Measurements from ENCODE around the gene KRT4.
"Not testable (repeated sequence)": the region's sequence is repeated elsewhere in the genome, so short reads cannot be mapped to it uniquely, and the experiment has no call there.

Gene KRT4

GRCh38 chr12:52807544-52808470 lies 6.1 kb downstream of the KRT4 start:
- DNase-seq (ENCODE audit: low spot score): no peak

- DNase-seq (ENCODE audit: low spot score): no peak
Measured at GRCh38 chr12:52806821-52807543, 6.9 kb downstream of the KRT4 start.

GRCh38 chr12:52806169-52806811 lies 7.6 kb downstream of the KRT4 start:
- no peak for DNase-seq (ENCODE audit: low spot score)

- no peak for DNase-seq (ENCODE audit: low spot score)
Measured at GRCh38 chr12:52805739-52806138, 8.2 kb downstream of the KRT4 start.

- DNase-seq (ENCODE audit: low spot score): no peak
Measured at GRCh38 chr12:52805000-52805399, 8.9 kb downstream of the KRT4 start.

GRCh38 chr12:52802442-52802841 lies 11.5 kb downstream of the KRT4 start:
- no peak for DNase-seq (ENCODE audit: low spot score)

- DNase-seq (ENCODE audit: low spot score): no peak
Measured at GRCh38 chr12:52801773-52802172, 12.1 kb downstream of the KRT4 start.

- DNase-seq (ENCODE audit: low spot score): no peak
Measured at GRCh38 chr12:52800259-52800917, 13.5 kb downstream of the KRT4 start.

GRCh38 chr12:52799505-52800211 lies 14.3 kb downstream of the KRT4 start:
- no peak for DNase-seq (ENCODE audit: low spot score)

GRCh38 chr12:52798671-52799504 lies 15.0 kb downstream of the KRT4 start:
- peak; percentile 25 for DNase-seq (ENCODE audit: low spot score)

GRCh38 chr12:52798003-52798670 lies 15.8 kb downstream of the KRT4 start:
- peak; percentile 79 for DNase-seq (ENCODE audit: low spot score)

GRCh38 chr12:52797529-52797894 lies 16.4 kb downstream of the KRT4 start:
- DNase-seq (ENCODE audit: low spot score): no peak

- no peak for DNase-seq (ENCODE audit: low spot score)
Measured at GRCh38 chr12:52796839-52797528, 16.9 kb downstream of the KRT4 start.

GRCh38 chr12:52796429-52796794 lies 17.5 kb downstream of the KRT4 start:
- no peak for DNase-seq (ENCODE audit: low spot score)

GRCh38 chr12:52795694-52796428 lies 18.1 kb downstream of the KRT4 start, which contains the start of gene KRT3:
Gene KRT3 (minus strand): TSS chr12:52796117. CDS start chr12:52796042, 75 bp downstream.
- no peak for DNase-seq (ENCODE audit: low spot score)

- DNase-seq (ENCODE audit: low spot score): not testable (repeated sequence)
Measured at GRCh38 chr12:52795332-52795674, 18.6 kb downstream of the KRT4 start.

- DNase-seq (ENCODE audit: low spot score): peak; percentile 35
Measured at GRCh38 chr12:52794479-52795331, 19.2 kb downstream of the KRT4 start.

All from AG08395 (cell line).